ENCODE data around the gene EXTL2. TPM values are rescaled to one million over a fixed set of nuclear protein-coding genes. Genes with fewer than 3 reads are reported as not detected.

EXTL2 gene
- total and polyA plus RNA-seq, 2 experiments from 2014 or later = 16.9 to 28.6 TPM

GRCh38 chr1:100868364-100868995, 26.2 kb downstream of the EXTL2 start:
- TF ChIP-seq CTCF (IDR thresholded peaks at IDR 0.05; ENCODE audit: poor library complexity) (peak; percentile 74), EZH2phosphoT487 (IDR thresholded peaks at IDR 0.05; ENCODE audit: low read depth, severe bottlenecking, unreplicated experiment) (no peak)
- Histone ChIP-seq H3K9me2 (replicated peaks; ENCODE audit: insufficient read depth) (no peaks in the 10 kb centered on the region), H4K20me1 (ENCODE audit: insufficient read depth, poor library complexity, severe bottlenecking) (no peaks in the 10 kb centered on the region), H3K4me2 (no peak overlapping the region), H3K4me3 (no peak overlapping the region), H3K79me2 (no peaks in the 10 kb centered on the region), H3K27me3 (no peaks in the 10 kb centered on the region), H2AFZ (peak overlapping the region; percentile 30), H3K36me3 (replicated peaks; ENCODE audit: insufficient read depth, low read depth) (no peaks in the 10 kb centered on the region), H3K27ac (no peak overlapping the region), H3K4me1 (ENCODE audit: insufficient read depth) (no peaks in the 10 kb centered on the region), H3K9me3 (ENCODE audit: low read depth) (no peaks in the 10 kb centered on the region)
- DNase-seq (ENCODE audit: low spot score) = peak; percentile 40
- 15% methylated on average over 7 of the region's 7 CpGs for WGBS (ENCODE audit: low lambda C conversion rate, missing lambda C conversion rate)

- no peaks in the 10 kb centered on the region for H3K4me1 ChIP-seq (ENCODE audit: insufficient read depth)
- no peak overlapping the region for H3K27ac ChIP-seq
- no peaks in the 10 kb centered on the region for H3K9me3 ChIP-seq (ENCODE audit: low read depth)
- H2AFZ ChIP-seq = no peak overlapping the region
- H3K9me2 ChIP-seq (replicated peaks; ENCODE audit: insufficient read depth) = no peaks in the 10 kb centered on the region
- no peak for TF ChIP-seq EZH2phosphoT487 (IDR thresholded peaks at IDR 0.05; ENCODE audit: low read depth, severe bottlenecking, unreplicated experiment)
- TF ChIP-seq EZH2 (IDR thresholded peaks at IDR 0.05; ENCODE audit: borderline replicate concordance) = no peak
- TF ChIP-seq CTCF (IDR thresholded peaks at IDR 0.05; ENCODE audit: poor library complexity) = no peak
- DNase-seq (ENCODE audit: low spot score) = no peak
- H3K27me3 ChIP-seq = no peaks in the 10 kb centered on the region
- H4K20me1 ChIP-seq (ENCODE audit: insufficient read depth, poor library complexity, severe bottlenecking) = no peaks in the 10 kb centered on the region
- no peaks in the 10 kb centered on the region for H3K79me2 ChIP-seq
- no peak overlapping the region for H3K4me2 ChIP-seq
- H3K36me3 ChIP-seq (replicated peaks; ENCODE audit: insufficient read depth, low read depth) = no peaks in the 10 kb centered on the region
- 73% methylated on average over 2 of the region's 2 CpGs for WGBS (ENCODE audit: low lambda C conversion rate, missing lambda C conversion rate)
- H3K4me3 ChIP-seq = no peak overlapping the region
Measured at GRCh38 chr1:100866901-100867206, 27.8 kb downstream of the EXTL2 start.

GRCh38 chr1:100866041-100866900, 28.4 kb downstream of the EXTL2 start:
- no peaks in the 10 kb centered on the region for H3K36me3 ChIP-seq (replicated peaks; ENCODE audit: insufficient read depth, low read depth)
- H3K9me3 ChIP-seq (ENCODE audit: low read depth) = no peaks in the 10 kb centered on the region
- H3K4me2 ChIP-seq = no peak overlapping the region
- H3K4me3 ChIP-seq = no peak overlapping the region
- H3K27me3 ChIP-seq = no peaks in the 10 kb centered on the region
- peak; percentile 66 for TF ChIP-seq CTCF (IDR thresholded peaks at IDR 0.05; ENCODE audit: poor library complexity)
- TF ChIP-seq EZH2phosphoT487 (IDR thresholded peaks at IDR 0.05; ENCODE audit: low read depth, severe bottlenecking, unreplicated experiment) = no peak
- TF ChIP-seq EZH2 (IDR thresholded peaks at IDR 0.05; ENCODE audit: borderline replicate concordance) = no peak
- no peaks in the 10 kb centered on the region for H3K79me2 ChIP-seq
- no peaks in the 10 kb centered on the region for H3K4me1 ChIP-seq (ENCODE audit: insufficient read depth)
- WGBS (ENCODE audit: low lambda C conversion rate, missing lambda C conversion rate) = 72% methylated on average over 5 of the region's 5 CpGs
- no peak overlapping the region for H2AFZ ChIP-seq
- peak; percentile 44 for DNase-seq (ENCODE audit: low spot score)
- no peak overlapping the region for H3K27ac ChIP-seq
- H3K9me2 ChIP-seq (replicated peaks; ENCODE audit: insufficient read depth) = no peaks in the 10 kb centered on the region
- H4K20me1 ChIP-seq (ENCODE audit: insufficient read depth, poor library complexity, severe bottlenecking) = no peaks in the 10 kb centered on the region

Measured in hepatocyte (in vitro differentiated cells).